Caco-2 (cell line): ENCODE measurements around the gene PTCH1. TPM values are rescaled to one million over a fixed set of nuclear protein-coding genes. Genes with fewer than 3 reads are reported as not detected.
A peak's percentile ranks its signal among the peaks of the same experiment; 100 is the strongest.

ENCODE experiments used
- BruUV-seq: library from RNA; stranded (reverse); fragments of 400-500 nt; replicated peaks from 2 replicates; lab custom pipeline; 2021; lab: Mats Ljungman, UMichigan
- CTCF ChIA-PET: fragments of 300-600 bp; sonication (Branson Sonifier 250); formaldehyde crosslinking; loops from one replicate; lab custom pipeline; 2022; ENCODE audit warnings: antibody characterized with exemption; lab: Charles Lee
- POLR2A ChIA-PET: fragments of 300-600 bp; sonication (Branson Sonifier 250); formaldehyde crosslinking; loops from one replicate; lab custom pipeline; 2022; ENCODE audit warnings: antibody characterized with exemption; lab: Charles Lee
- DNase-seq, 2 experiments: peaks; one replicate each; pipeline versions ENCODE4 v3.0.0 to v3.0.0-alpha.2; 2020 to 2022
- H3K27me3 ChIP-seq: replicated peaks from 2 replicates; pipeline ENCODE4 v1.6.0; 2011; ENCODE audit warnings: low read length; ENCODE audit not compliant: control insufficient read depth, insufficient read depth
- H3K36me3 ChIP-seq: 2 replicates; pipeline ENCODE4 v1.5.1; 2011; ENCODE audit warnings: low read length; ENCODE audit not compliant: control insufficient read depth, insufficient read depth
- H3K4me1 ChIP-seq: fragments of 250-450 bp; sonication (Bioruptor Pico); 2 replicates; pipeline ENCODE4 v1.5.1; 2020; ENCODE audit warnings: mild to moderate bottlenecking
- H3K4me3 ChIP-seq: 2 replicates; pipeline ENCODE4 v1.5.1; 2011; ENCODE audit warnings: low read depth, mild to moderate bottlenecking, control low read depth, low read length
- H3K9me3 ChIP-seq: fragments of 250-450 bp; sonication (Bioruptor Pico); 2 replicates; pipeline ENCODE4 v1.5.1; 2020; ENCODE audit warnings: mild to moderate bottlenecking, moderate library complexity
- H3K27ac Mint-ChIP-seq: one replicate; pipeline ENCODE4 v1.8.0; 2022; ENCODE audit warnings: mixed read lengths; ENCODE audit not compliant: unreplicated experiment
- H3K27me3 Mint-ChIP-seq: one replicate; pipeline ENCODE4 v1.8.0; 2022; ENCODE audit warnings: mixed read lengths; ENCODE audit not compliant: insufficient read depth, unreplicated experiment
- H3K36me3 Mint-ChIP-seq: one replicate; pipeline ENCODE4 v1.8.0; 2022; ENCODE audit warnings: mild to moderate bottlenecking, mixed read lengths; ENCODE audit not compliant: insufficient read depth, unreplicated experiment
- H3K4me1 Mint-ChIP-seq: one replicate; pipeline ENCODE4 v1.8.0; 2022; ENCODE audit warnings: low read depth, mixed read lengths; ENCODE audit not compliant: unreplicated experiment
- H3K4me3 Mint-ChIP-seq: one replicate; pipeline ENCODE4 v1.8.0; 2022; ENCODE audit warnings: mild to moderate bottlenecking, moderate library complexity, mixed read lengths; ENCODE audit not compliant: unreplicated experiment
- H3K9me3 Mint-ChIP-seq: one replicate; pipeline ENCODE4 v1.8.0; 2022; ENCODE audit warnings: mixed read lengths; ENCODE audit not compliant: unreplicated experiment
- CTCF ChIP-seq, 2 experiments: fragments of 200-600 bp in 1 of 2; IDR thresholded peaks; 1 replicate in 1 of 2; 2 replicates in 1 of 2; pipeline versions ENCODE4 v1.5.1 to v1.8.0; 2011 to 2022; ENCODE audit warnings: antibody characterized with exemption in 1 of 2, control low read depth in 1 of 2, inconsistent platforms in 1 of 2, low read depth in 1 of 2, low read length in 1 of 2, mild to moderate bottlenecking in 1 of 2, moderate library complexity in 1 of 2; ENCODE audit not compliant: insufficient read depth in 1 of 2, severe bottlenecking in 1 of 2, unreplicated experiment in 1 of 2
- intact Hi-C: fragments of 100-400 bp; cut with micrococcal nuclease; formaldehyde crosslinking; loops from one replicate; pipeline ENCODE4 v1.10.0; 2022; ENCODE audit not compliant: unreplicated experiment
- total RNA-seq: library from RNA; stranded (reverse); gene quantifications from 2 replicates; pipeline ENCODE4 v1.2.3, GENCODE V29; 2022

The PTCH1 gene
- total RNA-seq, 1 experiment from 2014 or later, result 25.9 TPM

GRCh38 chr9:95468791-95469190 is 48.0 kb downstream of the PTCH1 start:
- ChIA-PET POLR2A (no interaction called here), CTCF (no interaction called here)
- no TSS peak for BruUV-seq
- Histone ChIP-seq H3K27me3 (no peaks in the 10 kb centered on the region), H3K4me3 (no peak overlapping the region), H3K4me1 (no peaks in the 10 kb centered on the region), H3K36me3 (peaks cover 1% of the 10 kb centered on the region), H3K9me3 (no peaks in the 10 kb centered on the region)
- Mint-ChIP-seq H3K9me3 (no peaks in the 10 kb centered on the region), H3K27me3 (no peaks in the 10 kb centered on the region), H3K4me3 (no peak overlapping the region), H3K36me3 (peaks cover 44% of the 10 kb centered on the region), H3K27ac (no peak overlapping the region), H3K4me1 (no peaks in the 10 kb centered on the region)
- intact Hi-C loops, result no loop called here
- no peak for TF ChIP-seq CTCF (IDR thresholded peaks at IDR 0.05; ENCODE audit: insufficient read depth in 1 of 2, low read depth in 1 of 2, low read length in 1 of 2, severe bottlenecking in 1 of 2, unreplicated experiment in 1 of 2)
- peak in 1 of 2 experiments; percentile 14 for DNase-seq

GRCh38 chr9:95465115-95465514 is 51.7 kb downstream of the PTCH1 start:
- H3K27ac Mint-ChIP-seq, result no peak overlapping the region
- intact Hi-C loops, result no loop called here
- Histone ChIP-seq H3K9me3 (no peaks in the 10 kb centered on the region), H3K4me3 (no peak overlapping the region), H3K36me3 (peaks cover 4% of the 10 kb centered on the region), H3K4me1 (0 out of 2 replicates have a peak, but pooled peaks cover 5% of the 10 kb centered on the region), H3K27me3 (no peaks in the 10 kb centered on the region)
- H3K27me3 Mint-ChIP-seq, result no peaks in the 10 kb centered on the region
- peaks cover 41% of the 10 kb centered on the region for H3K36me3 Mint-ChIP-seq
- DNase-seq, result no peak
- ChIA-PET POLR2A (no interaction called here), CTCF (no interaction called here)
- BruUV-seq, result no TSS peak
- TF ChIP-seq CTCF (IDR thresholded peaks at IDR 0.05; ENCODE audit: insufficient read depth in 1 of 2, low read depth in 1 of 2, low read length in 1 of 2, severe bottlenecking in 1 of 2, unreplicated experiment in 1 of 2), result no peak
- H3K9me3 Mint-ChIP-seq, result no peaks in the 10 kb centered on the region
- H3K4me1 Mint-ChIP-seq, result peaks cover 14% of the 10 kb centered on the region
- H3K4me3 Mint-ChIP-seq, result no peak overlapping the region

GRCh38 chr9:95463148-95464060 is 53.4 kb downstream of the PTCH1 start:
- no TSS peak for BruUV-seq
- peaks cover 4% of the 10 kb centered on the region for H3K36me3 ChIP-seq
- H3K27ac Mint-ChIP-seq, result peak overlapping the region; percentile 28
- ChIA-PET CTCF (interaction anchor here (0.6 kb wide), 1 partner anchor 199 kb away, joined by 3 read pairs; no protein-coding TSS in a partner anchor), POLR2A (interaction anchor here (0.6 kb wide), 1 partner anchor 8 kb away, joined by 5 read pairs; no protein-coding TSS in a partner anchor)
- no peak for TF ChIP-seq CTCF (IDR thresholded peaks at IDR 0.05; ENCODE audit: insufficient read depth in 1 of 2, low read depth in 1 of 2, low read length in 1 of 2, severe bottlenecking in 1 of 2, unreplicated experiment in 1 of 2)
- H3K36me3 Mint-ChIP-seq, result peaks cover 41% of the 10 kb centered on the region
- peak in 1 of 2 experiments; percentile 5 for DNase-seq
- intact Hi-C loops, result no loop called here
- no peaks in the 10 kb centered on the region for H3K27me3 Mint-ChIP-seq
- no peak overlapping the region for H3K4me3 ChIP-seq
- H3K4me3 Mint-ChIP-seq, result peak overlapping the region; percentile 66
- H3K9me3 ChIP-seq, result no peaks in the 10 kb centered on the region
- no peaks in the 10 kb centered on the region for H3K9me3 Mint-ChIP-seq
- 0 out of 2 replicates have a peak, but pooled peaks cover 5% of the 10 kb centered on the region for H3K4me1 ChIP-seq
- H3K27me3 ChIP-seq, result no peaks in the 10 kb centered on the region
- peaks cover 14% of the 10 kb centered on the region for H3K4me1 Mint-ChIP-seq
